K562 (cell line): ENCODE results near the gene MMP23B. TPM values are rescaled to one million over a fixed set of nuclear protein-coding genes. Genes with fewer than 3 reads are reported as not detected.

Experiments used
- CBX1 ChIP-seq: sonication (generic); IDR thresholded peaks from 2 replicates; pipeline ENCODE4 v1.6.1; 2016; ENCODE audit warnings: antibody characterized with exemption, low read depth, mild to moderate bottlenecking
- E2F8 ChIP-seq: fragments of 450-650 bp; IDR thresholded peaks from 2 replicates; pipeline ENCODE4 v1.7.1; 2018; ENCODE audit warnings: mild to moderate bottlenecking, low read depth; ENCODE audit not compliant: partially characterized antibody
- FIP1L1 ChIP-seq: fragments of 200-400 bp; formaldehyde crosslinking; IDR thresholded peaks from 2 replicates; pipeline ENCODE4 v1.6.1; 2018; ENCODE audit warnings: mild to moderate bottlenecking, low read depth, low read length; ENCODE audit not compliant: poor library complexity, severe bottlenecking
- FOXK1 ChIP-seq: sonication (generic); formaldehyde crosslinking; IDR thresholded peaks from 2 replicates; pipeline ENCODE4 v1.8.0; 2022; ENCODE audit warnings: missing genetic modification reagents, mild to moderate bottlenecking, borderline replicate concordance
- GTF2F1 ChIP-seq: IDR thresholded peaks from 2 replicates; pipeline ENCODE4 v1.6.1; 2011; ENCODE audit warnings: low read depth, low read length, improper control_type of control experiment
- HNRNPL ChIP-seq: fragments of 200-400 bp; formaldehyde crosslinking; IDR thresholded peaks from 2 replicates; pipeline ENCODE4 v1.6.1; 2017; ENCODE audit warnings: low read depth, mild to moderate bottlenecking, low read length
- JUN ChIP-seq, 2 experiments: sonication (generic) in 1 of 2; formaldehyde crosslinking in 1 of 2; IDR thresholded peaks; 2 replicates each; pipeline versions ENCODE4 v1.6.1 to v1.8.0; 2012 to 2022; ENCODE audit warnings: borderline replicate concordance in 2 of 2, mild to moderate bottlenecking in 2 of 2, improper control_type of control experiment in 1 of 2, low read depth in 1 of 2, low read length in 1 of 2, missing genetic modification reagents in 1 of 2
- KHSRP ChIP-seq: fragments of 450-650 bp; IDR thresholded peaks from 2 replicates; pipeline ENCODE4 v1.6.1; 2017
- MCM5 ChIP-seq: fragments of 450-650 bp; IDR thresholded peaks from 2 replicates; pipeline ENCODE4 v1.6.1; 2016; ENCODE audit warnings: low read depth
- MXI1 ChIP-seq: IDR thresholded peaks from 2 replicates; pipeline ENCODE4 v1.6.1; 2011; ENCODE audit warnings: low read depth, mild to moderate bottlenecking, improper control_type of control experiment, low read length
- PHF20 ChIP-seq: fragments of 450-650 bp; IDR thresholded peaks from 2 replicates; pipeline ENCODE4 v1.6.1; 2018; ENCODE audit not compliant: partially characterized antibody
- SLC30A9 ChIP-seq: fragments of 250-450 bp; sonication (Bioruptor Pico); IDR thresholded peaks from 2 replicates; pipeline ENCODE4 v1.8.0; 2022; ENCODE audit warnings: mild to moderate bottlenecking, moderate library complexity
- TCFL5 ChIP-seq: fragments of 250-450 bp; sonication (Bioruptor Pico); conservative IDR thresholded peaks from 2 replicates; pipeline ENCODE4 v1.6.1; 2021; ENCODE audit warnings: mild to moderate bottlenecking, moderate library complexity, matching md5 sums
- ZNF224 ChIP-seq: sonication (generic); formaldehyde crosslinking; IDR thresholded peaks from 2 replicates; pipeline ENCODE4 v1.8.0; 2022; ENCODE audit warnings: mild to moderate bottlenecking, missing genetic modification reagents
- ZNF740 ChIP-seq, 3 experiments: fragments of 200-800 bp in 1 of 3; sonication (Bioruptor generic) in 1 of 3; sonication (generic) in 1 of 3; formaldehyde crosslinking in 1 of 3; IDR thresholded peaks; 2 replicates each; pipeline versions ENCODE4 v1.6.1 to v1.8.0; 2016 to 2022; ENCODE audit warnings: mild to moderate bottlenecking in 2 of 3, missing compliant biosample characterization in 2 of 3, missing genetic modification characterization in 2 of 3, missing genetic modification reagents in 1 of 3
- ZNF780A ChIP-seq: fragments of 250-450 bp; sonication (Bioruptor Pico); IDR thresholded peaks from 2 replicates; pipeline ENCODE4 v1.5.0; 2021; ENCODE audit warnings: mild to moderate bottlenecking
- polyA plus RNA-seq, 8 experiments: library from polyadenylated mRNA; depleted of rRNA in 4 of 8; stranded (reverse) in 5 of 8; unstranded in 3 of 8; fragments of >200 nt; fragmentation: Nextera tagmentation in 2 of 8; fragmentation: Illumina TruSeq in 1 of 8; extraction: Ambion mirVana in 2 of 8; extraction: Trizol in 1 of 8; gene quantifications; 2 replicates each; pipeline versions ENCODE4 v1.2.1 to v1.2.3, GENCODE V29; 2011 to 2014; ENCODE audit warnings: inconsistent platforms in 1 of 8, missing spikeins in 1 of 8
- total RNA-seq, 7 experiments: library from RNA; depleted of rRNA in 6 of 7; stranded (reverse); fragments of >200 nt in 6 of 7; fragmentation: Illumina TruSeq in 2 of 7; extraction: Trizol in 2 of 7; gene quantifications; 2 replicates each; pipeline versions ENCODE4 v1.2.1 to v1.2.3, GENCODE V29; 2011 to 2021; ENCODE audit warnings: low replicate concordance in 1 of 7
- TF ChIP-seq, protein P1 (sequence below): fragments of 250-450 bp; sonication (Bioruptor Pico); IDR thresholded peaks from 2 replicates; pipeline ENCODE4 v1.8.0; 2022; ENCODE audit warnings: inconsistent platforms

Gene MMP23B
- total and polyA plus RNA-seq, 9 of the 15 experiments (the other 6 are each of a cell fraction or from before 2014, with no cell fraction given), result 0.28 to 1.2 (median 0.41) TPM; not detected in 5

DNA sequence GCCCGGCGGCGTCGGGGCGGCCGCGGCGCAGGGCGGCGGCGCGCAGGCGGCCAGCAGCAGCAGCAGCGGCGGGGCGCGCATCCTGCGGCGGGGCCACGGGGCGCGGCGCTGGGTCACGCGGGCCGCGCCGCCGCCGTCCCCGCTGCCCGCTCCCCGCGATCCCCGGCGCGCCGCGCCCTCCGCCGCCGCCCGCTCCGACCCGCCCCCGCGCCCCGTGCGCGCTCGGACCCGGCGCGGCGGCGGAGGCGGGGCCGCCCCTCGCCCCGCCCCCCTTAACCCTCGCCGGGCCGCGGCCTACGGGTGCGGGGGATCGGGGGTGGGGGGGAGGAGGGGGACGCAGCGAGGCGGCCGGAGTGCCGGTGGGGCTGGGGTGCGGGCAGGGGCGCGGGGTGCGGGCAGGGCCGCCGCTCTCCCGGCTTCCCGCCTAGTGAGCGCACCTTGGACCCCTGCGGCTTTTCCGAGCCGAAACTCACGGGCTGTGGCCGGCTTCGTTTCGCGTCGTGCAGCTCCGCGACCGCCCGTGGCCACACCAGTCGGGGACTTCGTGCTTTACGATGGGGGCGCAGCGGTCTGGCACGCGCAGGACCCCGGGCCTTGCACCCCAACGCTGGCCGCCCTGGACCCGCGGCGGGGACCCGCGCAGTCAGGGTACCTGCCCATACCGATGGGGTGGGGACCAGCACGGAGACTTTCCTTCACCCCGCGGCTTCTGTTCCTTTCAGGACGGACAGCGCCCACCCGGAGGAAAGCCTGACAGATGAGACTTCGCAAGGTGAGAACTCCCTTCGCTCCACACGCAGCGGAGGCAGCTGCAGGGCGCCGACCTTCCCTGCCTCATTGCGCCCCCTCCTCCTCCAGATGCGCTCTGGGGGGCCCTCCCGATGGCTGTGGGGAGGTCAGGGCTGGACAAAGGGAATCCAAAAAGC lies 31.8 kb upstream of the MMP23B start, which contains the start of gene FNDC10 (continued):
- no peak for TF ChIP-seq E2F8
- peak; percentile 44; the same call in 1 of the 2 replicates for TF ChIP-seq ZNF740 (CRISPR knock-in tag; IDR thresholded peaks at IDR 0.05)
- no peak for TF ChIP-seq ZNF740 (tag; IDR thresholded peaks at IDR 0.05)
- TF ChIP-seq TCFL5 (CRISPR knock-in tag), result no peak
- peak; percentile 40 for TF ChIP-seq FIP1L1
- no peak for TF ChIP-seq FOXK1
- no peak for TF ChIP-seq ZNF224 (CRISPR knock-in tag)
- TF ChIP-seq CBX1, result no peak
- no peak for TF ChIP-seq ZNF780A
- TF ChIP-seq KHSRP, result no peak
- no peak for TF ChIP-seq MCM5
- TF ChIP-seq GTF2F1, result no peak
- TF ChIP-seq MXI1, result no peak
- no peak for TF ChIP-seq SLC30A9 (CRISPR knock-in tag)
- TF ChIP-seq JUN (IDR thresholded peaks at IDR 0.05; ENCODE audit: borderline replicate concordance, low read depth, low read length), result no peak
- 0 out of 2 replicates have a peak, but pooled peaks have one; percentile 42 for TF ChIP-seq JUN (CRISPR knock-in tag; IDR thresholded peaks at IDR 0.05; ENCODE audit: borderline replicate concordance)
- peak; percentile 35; the same call in 1 of the 2 replicates for TF ChIP-seq HNRNPL
- TF ChIP-seq PHF20, result peak; percentile 16
- TF ChIP-seq, protein P1, sequence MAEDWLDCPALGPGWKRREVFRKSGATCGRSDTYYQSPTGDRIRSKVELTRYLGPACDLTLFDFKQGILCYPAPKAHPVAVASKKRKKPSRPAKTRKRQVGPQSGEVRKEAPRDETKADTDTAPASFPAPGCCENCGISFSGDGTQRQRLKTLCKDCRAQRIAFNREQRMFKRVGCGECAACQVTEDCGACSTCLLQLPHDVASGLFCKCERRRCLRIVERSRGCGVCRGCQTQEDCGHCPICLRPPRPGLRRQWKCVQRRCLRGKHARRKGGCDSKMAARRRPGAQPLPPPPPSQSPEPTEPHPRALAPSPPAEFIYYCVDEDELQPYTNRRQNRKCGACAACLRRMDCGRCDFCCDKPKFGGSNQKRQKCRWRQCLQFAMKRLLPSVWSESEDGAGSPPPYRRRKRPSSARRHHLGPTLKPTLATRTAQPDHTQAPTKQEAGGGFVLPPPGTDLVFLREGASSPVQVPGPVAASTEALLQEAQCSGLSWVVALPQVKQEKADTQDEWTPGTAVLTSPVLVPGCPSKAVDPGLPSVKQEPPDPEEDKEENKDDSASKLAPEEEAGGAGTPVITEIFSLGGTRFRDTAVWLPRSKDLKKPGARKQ (CRISPR knock-in tag), result peak; percentile 92
